ENCODE results near the gene CDC16.

Gene CDC16

GRCh38 chr13:114282041-114282670 lies 47.5 kb downstream of the CDC16 start:
- peak; percentile 50 for DNase-seq (ENCODE audit: low read depth)
- in situ Hi-C loops (cut with HindIII; ENCODE audit: low sequenced_read_pairs): no loop called here
- H3K4me3 ChIP-seq (ENCODE audit: low read depth, low read length): peak overlapping the region; percentile 59
- TF ChIP-seq CTCF (IDR thresholded peaks at IDR 0.05; ENCODE audit: low read depth, low read length, missing control alignments): no peak

DNA sequence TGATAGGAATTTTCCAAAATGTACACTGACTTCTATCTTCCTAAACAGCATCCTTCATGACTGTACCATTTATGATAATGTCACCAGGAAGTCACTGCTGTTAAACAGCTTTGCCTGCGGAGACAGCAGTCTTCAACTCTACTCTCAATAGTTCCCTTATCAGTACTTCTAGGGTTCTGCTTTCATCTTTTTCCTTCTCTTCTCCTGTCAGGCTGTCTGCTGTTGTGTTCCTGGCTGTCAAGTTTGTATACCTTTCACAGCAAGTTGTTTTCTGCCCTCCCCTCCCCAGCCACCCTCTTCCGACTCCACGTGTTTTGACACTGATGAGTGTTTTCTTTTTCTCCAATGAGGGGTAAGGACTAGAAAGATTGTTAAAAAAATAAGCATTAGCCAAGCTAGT lies 48.9 kb downstream of the CDC16 start:
- in situ Hi-C loops (cut with HindIII; ENCODE audit: low sequenced_read_pairs): no loop called here
- no peak overlapping the region for H3K4me3 ChIP-seq (ENCODE audit: low read depth, low read length)
- no peak for TF ChIP-seq CTCF (IDR thresholded peaks at IDR 0.05; ENCODE audit: low read depth, low read length, missing control alignments)
- DNase-seq (ENCODE audit: low read depth): no peak

- DNase-seq (ENCODE audit: low read depth): no peak
- TF ChIP-seq CTCF (IDR thresholded peaks at IDR 0.05; ENCODE audit: low read depth, low read length, missing control alignments): no peak
- H3K4me3 ChIP-seq (ENCODE audit: low read depth, low read length): no peak overlapping the region
- in situ Hi-C loops (cut with HindIII; ENCODE audit: low sequenced_read_pairs): no loop called here
These were observed 50.0 kb downstream of the CDC16 start for GRCh38 chr13:114284680-114285079.

- H3K4me3 ChIP-seq (ENCODE audit: low read depth, low read length): no peak overlapping the region
- in situ Hi-C loops (cut with HindIII; ENCODE audit: low sequenced_read_pairs): no loop called here
- no peak for TF ChIP-seq CTCF (IDR thresholded peaks at IDR 0.05; ENCODE audit: low read depth, low read length, missing control alignments)
- DNase-seq (ENCODE audit: low read depth): no peak
These were observed 50.6 kb downstream of the CDC16 start for GRCh38 chr13:114285166-114285808.

DNA sequence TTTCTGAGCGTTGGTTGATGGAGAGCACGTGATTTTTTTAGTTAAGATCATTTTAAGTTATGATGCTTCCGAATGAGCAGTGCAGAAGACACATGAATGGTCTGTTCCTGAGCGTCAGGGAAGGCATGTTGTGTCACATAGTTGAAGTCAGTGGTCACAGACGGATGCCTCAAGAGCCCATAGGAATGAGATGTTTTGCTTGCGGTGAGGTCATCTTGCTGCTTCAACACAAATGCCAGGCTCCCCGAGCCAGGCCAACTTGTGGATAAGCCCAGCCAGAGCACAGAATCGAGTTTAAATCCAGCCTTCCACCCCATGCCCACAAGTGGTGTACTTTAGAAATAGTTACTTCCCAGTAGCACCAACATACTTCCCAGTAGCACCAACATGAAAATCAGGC lies 52.1 kb downstream of the CDC16 start:
- in situ Hi-C loops (cut with HindIII; ENCODE audit: low sequenced_read_pairs): no loop called here
- no peak for DNase-seq (ENCODE audit: low read depth)
- H3K4me3 ChIP-seq (ENCODE audit: low read depth, low read length): no peak overlapping the region
- TF ChIP-seq CTCF (IDR thresholded peaks at IDR 0.05; ENCODE audit: low read depth, low read length, missing control alignments): no peak

GRCh38 chr13:114288157-114288591 lies 53.5 kb downstream of the CDC16 start:
- DNase-seq (ENCODE audit: low read depth): no peak
- TF ChIP-seq CTCF (IDR thresholded peaks at IDR 0.05; ENCODE audit: low read depth, low read length, missing control alignments): no peak
- no peak overlapping the region for H3K4me3 ChIP-seq (ENCODE audit: low read depth, low read length)
- in situ Hi-C loops (cut with HindIII; ENCODE audit: low sequenced_read_pairs): no loop called here

Measured in astrocyte of the cerebellum (primary cell).